SU-DHL-6 (cell line): ENCODE results near the gene PPIP5K2.

Experiments
- H2AFZ ChIP-seq: fragments of 200-600 bp; sonication (generic); 2 replicates; pipeline ENCODE4 v1.6.1; 2014; ENCODE audit warnings: low read depth, mild to moderate bottlenecking, moderate library complexity, mixed read lengths, antibody characterized with exemption, low read length; ENCODE audit not compliant: severe bottlenecking
- H3F3A ChIP-seq: fragments of 200-600 bp; shearing (Covaris generic); 2 replicates; pipeline ENCODE4 v1.6.0; 2016; ENCODE audit warnings: antibody characterized with exemption, mild to moderate bottlenecking; ENCODE audit not compliant: insufficient read depth
- H3K27ac ChIP-seq: fragments of 200-600 bp; sonication (generic); 2 replicates; pipeline ENCODE4 v1.5.1; 2016; ENCODE audit warnings: low read depth, mild to moderate bottlenecking, low read length, moderate library complexity, mixed read lengths
- H3K27me3 ChIP-seq: fragments of 200-600 bp; sonication (generic), shearing (Covaris generic); 2 replicates; pipeline ENCODE4 v1.6.0; 2014; ENCODE audit warnings: mild to moderate bottlenecking, low read length
- H3K36me3 ChIP-seq: fragments of 200-600 bp; sonication (generic); 2 replicates; pipeline ENCODE4 v1.6.1; 2014; ENCODE audit warnings: mild to moderate bottlenecking, low read length, mixed read lengths
- H3K4me2 ChIP-seq: fragments of 300-600, 200-600 bp; shearing (Covaris generic), sonication (generic); 2 replicates; pipeline ENCODE4 v1.6.0; 2014; ENCODE audit warnings: low read length, low read depth, mild to moderate bottlenecking; ENCODE audit not compliant: poor library complexity, severe bottlenecking
- H3K4me3 ChIP-seq: fragments of 200-600 bp; sonication (generic); 2 replicates; pipeline ENCODE4 v1.5.1; 2014; ENCODE audit warnings: antibody characterized with exemption, low read length, mild to moderate bottlenecking, mixed read lengths; ENCODE audit not compliant: insufficient read depth, poor library complexity, severe bottlenecking
- H3K79me2 ChIP-seq: fragments of 200-600 bp; sonication (generic); 2 replicates; pipeline ENCODE4 v1.6.1; 2014; ENCODE audit warnings: mild to moderate bottlenecking, low read length, moderate library complexity; ENCODE audit not compliant: insufficient read depth
- H3K9ac ChIP-seq: fragments of 200-600 bp; sonication (generic); 2 replicates; pipeline ENCODE4 v1.7.0; 2014; ENCODE audit warnings: mild to moderate bottlenecking, low read length
- H3K9me2 ChIP-seq: fragments of 200-600 bp; sonication (generic); replicated peaks from 2 replicates; pipeline ENCODE4 v1.6.1; 2014; ENCODE audit warnings: low read length; ENCODE audit not compliant: insufficient read depth
- H3K9me3 ChIP-seq: fragments of 200-600 bp; sonication (generic); 2 replicates; pipeline ENCODE4 v1.6.1; 2014; ENCODE audit warnings: low read length, mixed read lengths; ENCODE audit not compliant: insufficient read depth
- H4K20me1 ChIP-seq: fragments of 200-600 bp; sonication (generic); 2 replicates; pipeline ENCODE4 v1.6.1; 2014; ENCODE audit warnings: low read depth, mild to moderate bottlenecking, antibody characterized with exemption, low read length, moderate library complexity, mixed read lengths
- CTCF ChIP-seq: fragments of 200-600 bp; sonication (generic); IDR thresholded peaks from one replicate; pipeline ENCODE4 v1.5.1; 2017; ENCODE audit warnings: antibody characterized with exemption, mild to moderate bottlenecking, low read length, moderate library complexity; ENCODE audit not compliant: insufficient read depth, poor library complexity, severe bottlenecking
- EZH2phosphoT487 ChIP-seq: fragments of 200-600 bp; sonication (generic), shearing (Covaris generic); conservative IDR thresholded peaks from 2 replicates; pipeline ENCODE4 v1.6.1; 2018; ENCODE audit warnings: mild to moderate bottlenecking, antibody characterized with exemption, low read length, moderate library complexity, mixed read lengths

Gene PPIP5K2

GRCh38 chr5:103258957-103259704, 139.0 kb downstream of the PPIP5K2 start:
- H3K9me3 ChIP-seq, result no peaks in the 10 kb centered on the region
- peak overlapping the region; percentile 77 for H3K27ac ChIP-seq
- peak overlapping the region; percentile 67 for H3K4me3 ChIP-seq
- no peaks in the 10 kb centered on the region for H3K36me3 ChIP-seq
- H3K9me2 ChIP-seq, result no peaks in the 10 kb centered on the region
- peak overlapping the region; percentile 52 for H3K4me2 ChIP-seq
- H3K27me3 ChIP-seq, result no peaks in the 10 kb centered on the region
- peak overlapping the region; percentile 64 for H2AFZ ChIP-seq
- peaks cover 41% of the 10 kb centered on the region for H3K79me2 ChIP-seq
- no peaks in the 10 kb centered on the region for H3F3A ChIP-seq
- no peak for TF ChIP-seq EZH2phosphoT487
- TF ChIP-seq CTCF, result no peak
- H3K9ac ChIP-seq, result peak overlapping the region; percentile 80
- peaks cover 34% of the 10 kb centered on the region for H4K20me1 ChIP-seq

GRCh38 chr5:103259705-103260355, 139.7 kb downstream of the PPIP5K2 start:
- Histone ChIP-seq H3K4me2 (peak overlapping the region; percentile 52), H3K4me3 (peak overlapping the region; percentile 67), H3K36me3 (no peaks in the 10 kb centered on the region), H2AFZ (peak overlapping the region; percentile 64), H3F3A (no peaks in the 10 kb centered on the region), H3K9me3 (no peaks in the 10 kb centered on the region), H4K20me1 (peaks cover 34% of the 10 kb centered on the region), H3K27ac (no peak overlapping the region), H3K9ac (peak overlapping the region; percentile 80), H3K9me2 (no peaks in the 10 kb centered on the region), H3K79me2 (peaks cover 47% of the 10 kb centered on the region), H3K27me3 (no peaks in the 10 kb centered on the region)
- TF ChIP-seq CTCF, result no peak
- TF ChIP-seq EZH2phosphoT487, result no peak

GRCh38 chr5:103260951-103261350, 140.8 kb downstream of the PPIP5K2 start:
- no peak overlapping the region for H3K9ac ChIP-seq
- H3F3A ChIP-seq, result no peaks in the 10 kb centered on the region
- no peaks in the 10 kb centered on the region for H3K9me2 ChIP-seq
- H3K27me3 ChIP-seq, result no peaks in the 10 kb centered on the region
- no peak overlapping the region for H3K27ac ChIP-seq
- no peaks in the 10 kb centered on the region for H3K9me3 ChIP-seq
- peak overlapping the region; percentile 52 for H3K4me2 ChIP-seq
- H3K79me2 ChIP-seq, result peaks cover 55% of the 10 kb centered on the region
- H3K4me3 ChIP-seq, result no peak overlapping the region
- H4K20me1 ChIP-seq, result peaks cover 34% of the 10 kb centered on the region
- H3K36me3 ChIP-seq, result no peaks in the 10 kb centered on the region
- TF ChIP-seq CTCF (no peak), EZH2phosphoT487 (no peak)
- no peak overlapping the region for H2AFZ ChIP-seq
